Pancreas (tissue), 10 donors: Measurements from ENCODE around the gene MKNK2. TPM values are rescaled to one million over a fixed set of nuclear protein-coding genes. Genes with fewer than 3 reads are reported as not detected.
A peak's percentile ranks its signal among the peaks of the same experiment; 100 is the strongest.
"Not testable (repeated sequence)": the region's sequence is repeated elsewhere in the genome, so short reads cannot be mapped to it uniquely, and the experiment has no call there.

Experiments
- ATAC-seq, 4 donors: fragments of 200-7000 bp; cut with Tn5 transposase; one replicate each; pipeline versions ENCODE4 v1.8.0 to v1.9.1; 2020; ENCODE audit warnings: mild to moderate bottlenecking in 4 of 4, moderate library complexity in 4 of 4
- DNase-seq, 6 donors: peaks; one replicate each; pipeline ENCODE4 v3.0.0-alpha.2; 2020
- FAIRE-seq: peaks from 2 replicates; lab custom pipeline; 2012; peaks lifted over from hg19 to GRCh38; lab: Jason Lieb, UNC
- H3K27ac ChIP-seq, 4 donors: fragments of 200-600 bp; sonication (generic); 1 replicate in 3 of 4; 2 replicates in 1 of 4; pipeline versions ENCODE4 v1.5.0 to v1.8.0; 2020
- H3K27me3 ChIP-seq, 4 donors: fragments of 200-600 bp; one replicate each; pipeline ENCODE4 v1.8.0; 2021
- H3K36me3 ChIP-seq, 3 donors: fragments of 200-600 bp; sonication (generic) in 1 of 3; one replicate each; pipeline versions ENCODE4 v1.5.0 to v1.8.0; 2020 to 2021
- H3K4me1 ChIP-seq, 3 donors: fragments of 200-600 bp; one replicate each; pipeline ENCODE4 v1.8.0; 2021
- H3K4me3 ChIP-seq, 4 donors: fragments of 200-600 bp; sonication (generic) in 2 of 4; one replicate each; pipeline versions ENCODE4 v1.5.0 to v1.8.0; 2020 to 2021
- H3K9me3 ChIP-seq, 4 donors: fragments of 200-600 bp; one replicate each; pipeline ENCODE4 v1.8.0; 2021
- WGBS, 2 donors: extraction: QIAGEN DNeasy Blood & Tissue Kit; methylation state at CpG; one replicate each; pipeline ENCODE4 v1.1.7; 2013; 5-methylcytosine and 5-hydroxymethylcytosine counted together
- intact Hi-C, 3 donors: fragments of 100-400 bp; cut with DNase I; formaldehyde crosslinking; loops; one replicate each; pipeline versions ENCODE4 v1.11.1 to v1.14.2; 2022
- polyA plus RNA-seq, 2 donors: library from polyadenylated mRNA; stranded (reverse); fragments of 200-250 nt; gene quantifications; one replicate each; pipeline ENCODE4 v1.2.3, GENCODE V29; 2013
- total RNA-seq, 6 donors: library from RNA; stranded (reverse); fragmentation: NEBNext Ultra II Directional in 4 of 6; extraction: Animal tissue kit (Norgen Biotek cat#: 25700) in 4 of 6; gene quantifications; one replicate each; pipeline versions ENCODE4 v1.2.1 to v1.2.4, GENCODE V29; 2021 to 2023
- TF ChIP-seq, protein P1 (sequence below), 4 donors: fragments of 200-600 bp; sonication (generic) in 3 of 4; IDR thresholded peaks; one replicate each; pipeline versions ENCODE4 v1.5.0 to v1.8.0; 2021; ENCODE audit warnings: antibody characterized with exemption in 4 of 4
- donor health status: healthy with polysubstance abuse.
- donor health status: DM: no; HTN: no; CAD: no; lungs with moderate emphysema.
- donor health status: DM: no; HTN: no; CAD: no.
- donor health status: control.
- donor health status: control.
- donor health status: Bipolar disorder and iron deficiency.
- donor health status: DM: yes; HTN: yes; CAD: no.
- donor health status: DM: no; HTN: no; CAD: no.
- donor health status: DM: no; HTN: no; CAD: no.
- donor health status: DM: yes; HTN: yes; CAD: no.

MKNK2 gene
- total and polyA plus RNA-seq, 8 donors: 102 to 446 (median 239) TPM

- H3K4me3 ChIP-seq: no peak overlapping the region
- H3K27ac ChIP-seq: no peak overlapping the region
- no peak for ATAC-seq
- WGBS, 2 donors: 92% methylated on average over 29 to 30 of the region's 30 CpGs
- FAIRE-seq: no peak
- H3K36me3 ChIP-seq: peaks cover 0 to 41% (median 22%) of the 10 kb centered on the region in 3 donors
- no peaks in the 10 kb centered on the region for H3K4me1 ChIP-seq
- H3K9me3 ChIP-seq: no peaks in the 10 kb centered on the region
- no peaks in the 10 kb centered on the region for H3K27me3 ChIP-seq
- TF ChIP-seq, protein P1, sequence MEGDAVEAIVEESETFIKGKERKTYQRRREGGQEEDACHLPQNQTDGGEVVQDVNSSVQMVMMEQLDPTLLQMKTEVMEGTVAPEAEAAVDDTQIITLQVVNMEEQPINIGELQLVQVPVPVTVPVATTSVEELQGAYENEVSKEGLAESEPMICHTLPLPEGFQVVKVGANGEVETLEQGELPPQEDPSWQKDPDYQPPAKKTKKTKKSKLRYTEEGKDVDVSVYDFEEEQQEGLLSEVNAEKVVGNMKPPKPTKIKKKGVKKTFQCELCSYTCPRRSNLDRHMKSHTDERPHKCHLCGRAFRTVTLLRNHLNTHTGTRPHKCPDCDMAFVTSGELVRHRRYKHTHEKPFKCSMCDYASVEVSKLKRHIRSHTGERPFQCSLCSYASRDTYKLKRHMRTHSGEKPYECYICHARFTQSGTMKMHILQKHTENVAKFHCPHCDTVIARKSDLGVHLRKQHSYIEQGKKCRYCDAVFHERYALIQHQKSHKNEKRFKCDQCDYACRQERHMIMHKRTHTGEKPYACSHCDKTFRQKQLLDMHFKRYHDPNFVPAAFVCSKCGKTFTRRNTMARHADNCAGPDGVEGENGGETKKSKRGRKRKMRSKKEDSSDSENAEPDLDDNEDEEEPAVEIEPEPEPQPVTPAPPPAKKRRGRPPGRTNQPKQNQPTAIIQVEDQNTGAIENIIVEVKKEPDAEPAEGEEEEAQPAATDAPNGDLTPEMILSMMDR (IDR thresholded peaks at IDR 0.05): no peak
- peak in 1 of 6 donors; percentile 67 for DNase-seq
- intact Hi-C loops: no loop called here
These were observed 59.8 kb downstream of the MKNK2 start for GRCh38 chr19:1991018-1991913.

- FAIRE-seq: no peak
- H3K36me3 ChIP-seq: peaks cover 0 to 49% (median 30%) of the 10 kb centered on the region in 3 donors
- no peak overlapping the region for H3K4me3 ChIP-seq
- H3K9me3 ChIP-seq: no peaks in the 10 kb centered on the region
- TF ChIP-seq, protein P1 (IDR thresholded peaks at IDR 0.05): no peak
- H3K27me3 ChIP-seq: no peaks in the 10 kb centered on the region
- WGBS, 2 donors: 97% methylated on average over 34 of the region's 34 CpGs
- DNase-seq: peak in 1 of 6 donors; percentile 67
- no peak overlapping the region for H3K27ac ChIP-seq
- intact Hi-C loops: no loop called here
- H3K4me1 ChIP-seq: no peaks in the 10 kb centered on the region
- no peak for ATAC-seq
These were observed 60.6 kb downstream of the MKNK2 start for GRCh38 chr19:1990230-1991017.

DNA sequence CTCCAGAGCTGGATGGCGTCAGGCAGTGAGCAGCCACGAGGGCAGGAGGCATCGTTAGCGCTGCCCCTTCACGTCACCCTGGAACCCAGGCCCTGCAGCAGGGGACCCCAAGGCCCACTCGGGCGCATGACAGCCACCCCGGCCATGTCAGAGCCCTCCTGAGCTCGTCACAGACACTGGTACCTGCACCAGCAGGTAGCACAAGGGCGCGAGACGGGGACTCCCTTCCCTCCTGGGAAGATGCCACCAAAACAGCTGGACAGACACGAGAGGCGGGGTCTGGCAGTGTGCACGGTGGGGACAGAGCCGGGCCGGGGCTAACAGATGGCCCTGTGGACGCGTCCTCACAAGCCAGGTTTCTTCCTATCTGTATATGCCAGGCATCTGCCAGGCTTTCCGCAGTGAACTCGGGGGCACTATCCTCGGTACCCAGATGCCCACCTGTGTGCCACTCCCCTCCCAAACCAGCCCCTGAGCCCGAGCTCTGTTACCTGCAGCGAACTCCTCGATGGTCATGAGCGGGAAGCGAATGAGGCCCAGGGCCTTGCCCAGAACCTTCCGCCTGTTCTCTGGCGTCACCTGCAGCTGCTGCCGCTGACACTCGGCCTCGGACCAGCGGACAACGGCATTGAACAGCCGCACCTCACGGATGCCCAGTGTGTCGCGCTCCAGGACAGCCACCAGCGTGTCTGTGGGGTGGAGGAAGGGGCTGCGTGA lies 61.4 kb downstream of the MKNK2 start:
- intact Hi-C loops: no loop called here
- Histone ChIP-seq H3K4me1 (no peaks in the 10 kb centered on the region), H3K36me3 (peaks cover 0 to 48% (median 33%) of the 10 kb centered on the region in 3 donors), H3K4me3 (no peak overlapping the region), H3K9me3 (no peaks in the 10 kb centered on the region), H3K27me3 (no peaks in the 10 kb centered on the region), H3K27ac (no peak overlapping the region)
- TF ChIP-seq, protein P1 (IDR thresholded peaks at IDR 0.05): no peak
- DNase-seq: peak in 1 of 6 donors; percentile 69
- no peak for ATAC-seq
- WGBS, 2 donors: 93 to 95% methylated on average over 40 of the region's 40 CpGs
- no peak for FAIRE-seq

- ATAC-seq, intact Hi-C loops, H3K4me1 ChIP-seq, FAIRE-seq, DNase-seq, H3K9me3 ChIP-seq, H3K4me3 ChIP-seq, H3K27me3 ChIP-seq, H3K27ac ChIP-seq: not testable (repeated sequence)
- 85 to 88% methylated on average over 10 of the region's 10 CpGs for WGBS, 2 donors
- H3K36me3 ChIP-seq: peaks cover 0 to 42% (median 33%) of the 10 kb centered on the region in 3 donors
These were observed 62.6 kb downstream of the MKNK2 start for GRCh38 chr19:1988464-1988863.

Other genes with a start within 250 kb of the MKNK2 start
- 1 to 10 TPM in 1 of 6 donors, under 1 TPM in 5; 0.32 to 1.1 (median 0.52) TPM for gene ATP8B3, start 239.0 kb downstream of the MKNK2 start, total RNA-seq
- gene ATP8B3, start 239.0 kb downstream of the MKNK2 start, polyA plus RNA-seq: under 1 TPM; 0.56 to 0.95 TPM
- gene REXO1, start 202.8 kb downstream of the MKNK2 start, total RNA-seq: 10 to 100 TPM; 10.5 to 16.6 (median 15.1) TPM
- gene REXO1, start 202.8 kb downstream of the MKNK2 start, polyA plus RNA-seq: 10 to 100 TPM; 29.5 to 42.2 TPM
- gene KLF16, start 187.7 kb downstream of the MKNK2 start, total RNA-seq: 10 to 100 TPM in 1 of 6 donors, 1 to 10 TPM in 5; 4.3 to 10.4 (median 7.9) TPM
- 1 to 10 TPM; 5.1 to 8.2 TPM for gene KLF16, start 187.7 kb downstream of the MKNK2 start, polyA plus RNA-seq
- gene ABHD17A, start 165.7 kb downstream of the MKNK2 start, total RNA-seq: 10 to 100 TPM; 21.1 to 30.8 (median 24.4) TPM
- 10 to 100 TPM; 62.4 to 71.0 TPM for gene ABHD17A, start 165.7 kb downstream of the MKNK2 start, polyA plus RNA-seq
- gene ADAT3, start 145.8 kb downstream of the MKNK2 start, total RNA-seq: 1 to 10 TPM; 2.0 to 6.5 (median 4.5) TPM
- gene ADAT3, start 145.8 kb downstream of the MKNK2 start, polyA plus RNA-seq: 10 to 100 TPM in 1 of 2 donors, 1 to 10 TPM in 1; 5.2 to 10.1 TPM
- gene SCAMP4, start 145.8 kb downstream of the MKNK2 start, total RNA-seq: 10 to 100 TPM; 23.0 to 52.2 (median 30.7) TPM
- gene SCAMP4, start 145.8 kb downstream of the MKNK2 start, polyA plus RNA-seq: 10 to 100 TPM; 40.8 to 49.3 TPM
- 10 to 100 TPM; 20.7 to 33.0 (median 26.0) TPM for gene CSNK1G2, start 110.1 kb downstream of the MKNK2 start, total RNA-seq
- 10 to 100 TPM; 68.0 to 69.4 TPM for gene CSNK1G2, start 110.1 kb downstream of the MKNK2 start, polyA plus RNA-seq
- gene BTBD2, start 35.5 kb downstream of the MKNK2 start, total RNA-seq: 10 to 100 TPM; 33.9 to 46.4 (median 36.6) TPM
- gene BTBD2, start 35.5 kb downstream of the MKNK2 start, polyA plus RNA-seq: 10 to 100 TPM; 35.6 to 44.4 TPM
- gene MOB3A, start 45.1 kb upstream of the MKNK2 start, total RNA-seq: 10 to 100 TPM; 14.5 to 26.0 (median 17.4) TPM
- gene MOB3A, start 45.1 kb upstream of the MKNK2 start, polyA plus RNA-seq: 10 to 100 TPM in 1 of 2 donors, 1 to 10 TPM in 1; 9.2 to 11.1 TPM
- 10 to 100 TPM in 1 of 6 donors, 1 to 10 TPM in 5; 5.2 to 10.5 (median 7.0) TPM for gene IZUMO4, start 45.7 kb upstream of the MKNK2 start, total RNA-seq
- gene IZUMO4, start 45.7 kb upstream of the MKNK2 start, polyA plus RNA-seq: 10 to 100 TPM; 32.8 to 42.2 TPM
- 100 to 1,000 TPM in 1 of 6 donors, 10 to 100 TPM in 5; 75.2 to 105 (median 83.9) TPM for gene AP3D1, start 100.3 kb upstream of the MKNK2 start, total RNA-seq
- 100 to 1,000 TPM in 1 of 2 donors, 10 to 100 TPM in 1; 88.3 to 102 TPM for gene AP3D1, start 100.3 kb upstream of the MKNK2 start, polyA plus RNA-seq
- 10 to 100 TPM; 11.7 to 20.4 (median 14.5) TPM for gene DOT1L, start 112.7 kb upstream of the MKNK2 start, total RNA-seq
- 10 to 100 TPM; 14.4 to 34.4 TPM for gene DOT1L, start 112.7 kb upstream of the MKNK2 start, polyA plus RNA-seq
- 10 to 100 TPM; 34.3 to 50.8 (median 39.6) TPM for gene PLEKHJ1, start 185.1 kb upstream of the MKNK2 start, total RNA-seq
- 100 to 1,000 TPM in 1 of 2 donors, 10 to 100 TPM in 1; 90.8 to 101 TPM for gene PLEKHJ1, start 185.1 kb upstream of the MKNK2 start, polyA plus RNA-seq
- gene SF3A2, start 185.6 kb upstream of the MKNK2 start, total RNA-seq: 10 to 100 TPM; 25.0 to 36.1 (median 29.6) TPM
- 10 to 100 TPM; 39.2 to 64.0 TPM for gene SF3A2, start 185.6 kb upstream of the MKNK2 start, polyA plus RNA-seq
- 1 to 10 TPM; 1.4 to 4.1 (median 1.7) TPM for gene AMH, start 198.1 kb upstream of the MKNK2 start, total RNA-seq
- gene AMH, start 198.1 kb upstream of the MKNK2 start, polyA plus RNA-seq: 1 to 10 TPM; 8.9 to 9.5 TPM
- 1 to 10 TPM in 1 of 6 donors, under 1 TPM in 3, not detected in 2; 0.29 to 1.1 (median 0.80) TPM for gene JSRP1, start 205.2 kb upstream of the MKNK2 start, total RNA-seq
- gene JSRP1, start 205.2 kb upstream of the MKNK2 start, polyA plus RNA-seq: 1 to 10 TPM; 3.2 to 4.0 TPM
- gene PEAK3, start 230.9 kb upstream of the MKNK2 start, total RNA-seq: under 1 TPM in 4 of 6 donors, not detected in 2; 0.13 to 0.81 (median 0.35) TPM
- under 1 TPM; 0.04 to 0.07 TPM for gene PEAK3, start 230.9 kb upstream of the MKNK2 start, polyA plus RNA-seq